ENCODE results near the gene SDK2. TPM values are rescaled to one million over a fixed set of nuclear protein-coding genes. Genes with fewer than 3 reads are reported as not detected.

The SDK2 gene
- polyA plus RNA-seq, 2 of the 4 experiments (the other 2 are of a cell fraction), result 0.36 to 0.57 TPM

GRCh38 chr17:73625006-73625405 lies 19.2 kb downstream of the SDK2 start (continued):
- TF ChIP-seq PHF8 (IDR thresholded peaks at IDR 0.05; ENCODE audit: borderline replicate concordance, low read depth) (no peak), ZC3H11A (IDR thresholded peaks at IDR 0.05) (no peak), POLR2AphosphoS2 (conservative IDR thresholded peaks at IDR 0.05; ENCODE audit: low read length) (no peak)

- TF ChIP-seq MAZ (IDR thresholded peaks at IDR 0.05; ENCODE audit: borderline replicate concordance, low read depth, low read length), result no peak
- no peak for TF ChIP-seq FOSB (CRISPR knock-in tag; IDR thresholded peaks at IDR 0.05)
- TF ChIP-seq ZNF302 (CRISPR knock-in tag; IDR thresholded peaks at IDR 0.05), result no peak
- no peak for TF ChIP-seq CBX8 (IDR thresholded peaks at IDR 0.05)
- TF ChIP-seq GATA3 (IDR thresholded peaks at IDR 0.05; ENCODE audit: borderline replicate concordance), result no peak
- TF ChIP-seq POLR2AphosphoS2 (conservative IDR thresholded peaks at IDR 0.05; ENCODE audit: low read length), result no peak
- no peak for TF ChIP-seq HDAC2 (IDR thresholded peaks at IDR 0.05)
- TF ChIP-seq EHMT2 (IDR thresholded peaks at IDR 0.05; ENCODE audit: low read depth), result no peak
- TF ChIP-seq ATOH8 (CRISPR knock-in tag; IDR thresholded peaks at IDR 0.05; ENCODE audit: low read depth), result no peak
- no peak for TF ChIP-seq HMGXB4 (CRISPR knock-in tag; IDR thresholded peaks at IDR 0.05; ENCODE audit: borderline replicate concordance)
- TF ChIP-seq, protein P1, sequence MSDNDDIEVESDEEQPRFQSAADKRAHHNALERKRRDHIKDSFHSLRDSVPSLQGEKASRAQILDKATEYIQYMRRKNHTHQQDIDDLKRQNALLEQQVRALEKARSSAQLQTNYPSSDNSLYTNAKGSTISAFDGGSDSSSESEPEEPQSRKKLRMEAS (IDR thresholded peaks at IDR 0.05), result no peak
- no peak for TF ChIP-seq PHF8 (IDR thresholded peaks at IDR 0.05; ENCODE audit: borderline replicate concordance, low read depth)
- TF ChIP-seq CHD4 (IDR thresholded peaks at IDR 0.05; ENCODE audit: borderline replicate concordance), result no peak
- TF ChIP-seq MYC (IDR thresholded peaks at IDR 0.05; ENCODE audit: borderline replicate concordance, low read length), result no peak
- TF ChIP-seq, protein P2, sequence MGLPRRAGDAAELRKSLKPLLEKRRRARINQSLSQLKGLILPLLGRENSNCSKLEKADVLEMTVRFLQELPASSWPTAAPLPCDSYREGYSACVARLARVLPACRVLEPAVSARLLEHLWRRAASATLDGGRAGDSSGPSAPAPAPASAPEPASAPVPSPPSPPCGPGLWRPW (IDR thresholded peaks at IDR 0.05), result no peak
- no peak for TF ChIP-seq KDM5A (IDR thresholded peaks at IDR 0.05)
- FAIRE-seq (no peak), ATAC-seq (no peak), DNase-seq (ENCODE audit: low read depth in 1 of 2, low spot score in 1 of 2) (no peak)
- WGBS (ENCODE audit: missing lambda C conversion rate), result 82% methylated on average over 7 of the region's 7 CpGs
- POLR2A ChIA-PET, result no interaction called here
- Histone ChIP-seq H3K4me1 (no peaks in the 10 kb centered on the region), H3K27ac (no peak overlapping the region), H3K4me3 (no peak overlapping the region), H3K4me2 (no peak overlapping the region), H3K9me3 (no peaks in the 10 kb centered on the region)
- CTCF ChIA-PET, result no interaction called here
These were observed 19.7 kb downstream of the SDK2 start for GRCh38 chr17:73624496-73624988.

GRCh38 chr17:73623818-73624217 lies 20.4 kb downstream of the SDK2 start:
- ChIA-PET CTCF (interaction anchor here (1.3 to 1.5 kb wide), 2 partner anchors 11 to 28 kb away, joined by 3 to 6 read pairs; no protein-coding TSS in a partner anchor), POLR2A (no interaction called here)
- H3K4me3 ChIP-seq, result no peak overlapping the region
- ATAC-seq, result no peak
- FAIRE-seq, result no peak
- DNase-seq (ENCODE audit: low read depth in 1 of 2, low spot score in 1 of 2), result no peak
- H3K9me3 ChIP-seq, result no peaks in the 10 kb centered on the region
- no peaks in the 10 kb centered on the region for H3K4me1 ChIP-seq
- H3K27ac ChIP-seq, result no peak overlapping the region
- 75% methylated on average over 3 of the region's 3 CpGs for WGBS (ENCODE audit: missing lambda C conversion rate)
- H3K4me2 ChIP-seq, result no peak overlapping the region
- TF ChIP-seq POLR2A (IDR thresholded peaks at IDR 0.05; ENCODE audit: low read length) (no peak), EHF (CRISPR knock-in tag; IDR thresholded peaks at IDR 0.05) (no peak), FOSL2 (IDR thresholded peaks at IDR 0.05) (no peak), FOSL2 (CRISPR knock-in tag; IDR thresholded peaks at IDR 0.05) (no peak), TFCP2L1 (CRISPR knock-in tag; IDR thresholded peaks at IDR 0.05) (no peak), ZSCAN20 (CRISPR knock-in tag; IDR thresholded peaks at IDR 0.05) (no peak), FOSB (CRISPR knock-in tag; IDR thresholded peaks at IDR 0.05) (no peak), CHD4 (IDR thresholded peaks at IDR 0.05; ENCODE audit: borderline replicate concordance) (no peak), NPAS2 (CRISPR knock-in tag; IDR thresholded peaks at IDR 0.05; ENCODE audit: borderline replicate concordance) (no peak), BHLHE40 (IDR thresholded peaks at IDR 0.05; ENCODE audit: low read depth, low read length) (no peak)
- TF ChIP-seq, protein P3, sequence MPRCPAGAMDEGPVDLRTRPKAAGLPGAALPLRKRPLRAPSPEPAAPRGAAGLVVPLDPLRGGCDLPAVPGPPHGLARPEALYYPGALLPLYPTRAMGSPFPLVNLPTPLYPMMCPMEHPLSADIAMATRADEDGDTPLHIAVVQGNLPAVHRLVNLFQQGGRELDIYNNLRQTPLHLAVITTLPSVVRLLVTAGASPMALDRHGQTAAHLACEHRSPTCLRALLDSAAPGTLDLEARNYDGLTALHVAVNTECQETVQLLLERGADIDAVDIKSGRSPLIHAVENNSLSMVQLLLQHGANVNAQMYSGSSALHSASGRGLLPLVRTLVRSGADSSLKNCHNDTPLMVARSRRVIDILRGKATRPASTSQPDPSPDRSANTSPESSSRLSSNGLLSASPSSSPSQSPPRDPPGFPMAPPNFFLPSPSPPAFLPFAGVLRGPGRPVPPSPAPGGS (IDR thresholded peaks at IDR 0.05), result no peak

Measured in A549 (cell line).